Measurements from ENCODE around the gene YWHAG. TPM values are rescaled to one million over a fixed set of nuclear protein-coding genes. Genes with fewer than 3 reads are reported as not detected.
A peak's percentile ranks its signal among the peaks of the same experiment; 100 is the strongest.

The YWHAG gene
- total and polyA plus RNA-seq, 9 of the 15 experiments (the other 6 are each of a cell fraction or from before 2014, with no cell fraction given) = 30.4 to 246 (median 94.5) TPM

DNA sequence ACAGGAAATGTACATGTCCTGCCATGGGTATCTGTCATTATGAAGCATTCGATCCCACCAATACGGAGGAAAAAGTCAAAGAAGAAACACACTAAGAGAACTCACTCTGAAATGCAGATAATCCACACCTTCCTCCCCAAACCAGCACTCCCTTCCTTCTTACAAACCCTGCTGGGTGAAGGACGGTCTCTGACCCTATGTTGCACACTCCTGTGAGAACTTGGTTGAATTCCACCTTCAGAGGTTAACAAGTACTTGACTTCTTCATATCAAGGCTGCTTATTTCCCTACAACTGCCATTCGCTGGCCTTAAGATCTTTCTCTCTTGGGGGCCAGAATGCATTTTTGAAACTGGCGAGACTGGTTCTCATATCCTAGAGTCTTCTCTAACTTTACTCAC, 16.6 kb downstream of the YWHAG start:
- Histone ChIP-seq H3K4me1 (replicated peaks in 1 of 2; ENCODE audit: control insufficient read depth in 2 of 2, insufficient read depth in 2 of 2, low read length in 2 of 2) (peaks cover 10 to 24% of the 10 kb centered on the region in 2 experiments; a peak in 4 of 5 replicates), H3K36me3 (ENCODE audit: control insufficient read depth, insufficient read depth, low read length) (peaks cover 91% of the 10 kb centered on the region), H4K20me1 (replicated peaks; ENCODE audit: control insufficient read depth, insufficient read depth, low read length) (peaks cover 27% of the 10 kb centered on the region), H3K9me1 (ENCODE audit: control insufficient read depth, insufficient read depth, low read length) (no peaks in the 10 kb centered on the region), H3K27ac (ENCODE audit: extremely low read depth, low read depth, low read length) (peak overlapping the region; percentile 4; the same call in 2 of the 3 replicates), H2AFZ (ENCODE audit: low read depth, low read length) (no peak overlapping the region), H3K9me3 (replicated peaks; ENCODE audit: control insufficient read depth, insufficient read depth, low read depth, low read length) (no peaks in the 10 kb centered on the region), H3K4me3 (no peak overlapping the region), H3K4me2 (ENCODE audit: insufficient read depth, low read length) (no peak overlapping the region), H3K9ac (ENCODE audit: insufficient read depth in 1 of 2, low read depth in 2 of 2, low read length in 2 of 2) (no peak overlapping the region), H3K79me2 (ENCODE audit: control insufficient read depth, insufficient read depth, low read length) (peaks cover 100% of the 10 kb centered on the region), H3K27me3 (ENCODE audit: control insufficient read depth in 2 of 2, insufficient read depth in 2 of 2, low read length in 2 of 2) (no peaks in the 10 kb centered on the region)
- intact Hi-C loops (cut with micrococcal nuclease) (no loop called here), in situ Hi-C loops (cut with MboI) (no loop called here)
- ATAC-seq (peak; percentile 27), FAIRE-seq (peak; percentile 40), DNase-seq (ENCODE audit: extremely low read depth in 1 of 4, low spot score in 3 of 4) (no peak)
- POLR2A ChIA-PET = interaction anchor here (0.6 to 2.8 kb wide), 6 partner anchors 8 to 108 kb away, joined by 3 to 13 read pairs (median 10); no protein-coding TSS in a partner anchor
- CTCF ChIA-PET (ENCODE audit: low intra/inter-chr PET ratio) = no interaction called here
- TF ChIP-seq POLR2B (IDR thresholded peaks at IDR 0.05; ENCODE audit: low read depth, partially characterized antibody) = peak; percentile 29
- no peak for TF ChIP-seq BCOR (IDR thresholded peaks at IDR 0.05)
- TF ChIP-seq PML (IDR thresholded peaks at IDR 0.05; ENCODE audit: low read length) = peak; percentile 36; the same call in 1 of the 2 replicates
- no peak for TF ChIP-seq KAT7 (CRISPR knock-in tag; IDR thresholded peaks at IDR 0.05; ENCODE audit: borderline replicate concordance)
- WGBS (ENCODE audit: insufficient coverage, low coverage, missing lambda C conversion rate) = 71% methylated on average over 5 of the region's 5 CpGs
- TSS peak; percentile 5 for BruUV-seq (replicated peaks)

DNA sequence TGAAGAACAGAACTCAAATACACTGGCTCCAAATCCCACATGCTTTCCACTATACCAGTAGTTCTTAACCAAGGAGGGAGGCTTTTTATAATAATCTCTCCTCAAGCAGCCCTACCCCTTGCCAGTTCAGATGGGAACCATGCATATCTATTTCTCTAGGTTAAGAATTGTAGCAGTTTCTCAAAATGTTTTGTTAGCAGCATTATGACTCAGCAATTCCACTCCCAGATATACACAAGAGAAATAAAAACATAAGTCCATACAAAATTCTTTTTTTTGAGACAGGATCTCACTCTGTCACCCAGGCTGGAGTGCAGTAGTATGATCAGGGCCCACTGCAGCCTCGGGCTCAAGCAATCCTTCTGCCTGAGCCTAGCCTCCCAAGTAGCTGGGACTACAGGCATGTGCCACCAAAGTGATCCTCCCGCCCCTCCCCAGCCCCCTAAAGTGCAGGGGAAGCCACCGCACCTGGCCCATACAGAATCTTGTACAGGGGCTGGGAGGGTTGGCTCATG, 18.1 kb downstream of the YWHAG start:
- ATAC-seq (peak; percentile 47), FAIRE-seq (peak; percentile 37), DNase-seq (ENCODE audit: extremely low read depth in 1 of 4, low spot score in 3 of 4) (peak in 1 of 4 experiments; percentile 44)
- 56% methylated on average over 3 of the region's 3 CpGs for WGBS (ENCODE audit: insufficient coverage, low coverage, missing lambda C conversion rate)
- in situ Hi-C loops (cut with MboI) = no loop called here
- CTCF ChIA-PET (ENCODE audit: low intra/inter-chr PET ratio) = no interaction called here
- H3K4me3 ChIP-seq = no peak overlapping the region
- H3K27me3 ChIP-seq (ENCODE audit: control insufficient read depth in 2 of 2, insufficient read depth in 2 of 2, low read length in 2 of 2) = no peaks in the 10 kb centered on the region
- H3K4me2 ChIP-seq (ENCODE audit: insufficient read depth, low read length) = peak overlapping the region; percentile 30; the same call in 1 of the 2 replicates
- POLR2A ChIA-PET = interaction anchor here (0.6 to 1.6 kb wide), 2 partner anchors 13 to 23 kb away, joined by 3 to 11 read pairs; no protein-coding TSS in a partner anchor
- BruUV-seq (replicated peaks) = no TSS peak
- H3K79me2 ChIP-seq (ENCODE audit: control insufficient read depth, insufficient read depth, low read length) = peaks cover 99% of the 10 kb centered on the region
- no peaks in the 10 kb centered on the region for H3K9me3 ChIP-seq (replicated peaks; ENCODE audit: control insufficient read depth, insufficient read depth, low read depth, low read length)
- H4K20me1 ChIP-seq (replicated peaks; ENCODE audit: control insufficient read depth, insufficient read depth, low read length) = peaks cover 39% of the 10 kb centered on the region
- intact Hi-C loops (cut with micrococcal nuclease) = no loop called here
- peak overlapping the region; percentile 78 for H3K27ac ChIP-seq (ENCODE audit: extremely low read depth, low read depth, low read length)
- peaks cover 89% of the 10 kb centered on the region for H3K36me3 ChIP-seq (ENCODE audit: control insufficient read depth, insufficient read depth, low read length)
- H3K9ac ChIP-seq (ENCODE audit: insufficient read depth in 1 of 2, low read depth in 2 of 2, low read length in 2 of 2) = peak overlapping the region; percentile 42 to 47; a peak in 3 of 4 replicates
- H3K9me1 ChIP-seq (ENCODE audit: control insufficient read depth, insufficient read depth, low read length) = no peaks in the 10 kb centered on the region
- H3K4me1 ChIP-seq (replicated peaks in 1 of 2; ENCODE audit: control insufficient read depth in 2 of 2, insufficient read depth in 2 of 2, low read length in 2 of 2) = peaks cover 19 to 33% of the 10 kb centered on the region in 2 experiments; a peak in 4 of 5 replicates
- no peak overlapping the region for H2AFZ ChIP-seq (ENCODE audit: low read depth, low read length)
- TF ChIP-seq TARDBP (IDR thresholded peaks at IDR 0.05) (no peak), HDAC3 (IDR thresholded peaks at IDR 0.05; ENCODE audit: borderline replicate concordance, partially characterized antibody) (no peak), SMARCE1 (IDR thresholded peaks at IDR 0.05) (0 out of 2 replicates have a peak, but pooled peaks have one; percentile 40), ETV5 (CRISPR knock-in tag; IDR thresholded peaks at IDR 0.05; ENCODE audit: low read depth) (no peak), DPF2 (IDR thresholded peaks at IDR 0.05) (peak; percentile 30; the same call in 1 of the 2 replicates), TEAD1 (CRISPR knock-in tag; IDR thresholded peaks at IDR 0.05) (0 out of 4 replicates have a peak, but pooled peaks of 1 of the 2 experiments have one; percentile 10), ZFX (CRISPR knock-in tag; IDR thresholded peaks at IDR 0.05) (peak; percentile 16; the same call in 1 of the 2 replicates)
- TF ChIP-seq, protein P1, sequence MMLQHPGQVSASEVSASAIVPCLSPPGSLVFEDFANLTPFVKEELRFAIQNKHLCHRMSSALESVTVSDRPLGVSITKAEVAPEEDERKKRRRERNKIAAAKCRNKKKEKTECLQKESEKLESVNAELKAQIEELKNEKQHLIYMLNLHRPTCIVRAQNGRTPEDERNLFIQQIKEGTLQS (IDR thresholded peaks at IDR 0.05) = peak; percentile 29; the same call in 1 of the 2 replicates
- TF ChIP-seq, protein P1 (CRISPR knock-in tag; conservative IDR thresholded peaks at IDR 0.05) = no peak
- TF ChIP-seq, protein P2, sequence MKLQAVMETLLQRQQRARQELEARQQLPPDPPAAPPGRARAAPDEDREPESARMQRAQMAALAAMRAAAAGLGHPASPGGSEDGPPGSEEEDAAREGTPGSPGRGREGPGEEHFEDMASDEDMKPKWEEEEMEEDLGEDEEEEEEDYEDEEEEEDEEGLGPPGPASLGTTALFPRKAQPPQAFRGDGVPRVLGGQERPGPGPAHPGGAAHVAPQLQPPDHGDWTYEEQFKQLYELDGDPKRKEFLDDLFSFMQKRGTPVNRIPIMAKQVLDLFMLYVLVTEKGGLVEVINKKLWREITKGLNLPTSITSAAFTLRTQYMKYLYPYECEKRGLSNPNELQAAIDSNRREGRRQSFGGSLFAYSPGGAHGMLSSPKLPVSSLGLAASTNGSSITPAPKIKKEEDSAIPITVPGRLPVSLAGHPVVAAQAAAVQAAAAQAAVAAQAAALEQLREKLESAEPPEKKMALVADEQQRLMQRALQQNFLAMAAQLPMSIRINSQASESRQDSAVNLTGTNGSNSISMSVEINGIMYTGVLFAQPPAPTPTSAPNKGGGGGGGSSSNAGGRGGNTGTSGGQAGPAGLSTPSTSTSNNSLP (IDR thresholded peaks at IDR 0.05; ENCODE audit: borderline replicate concordance, low read depth, low read length) = 0 out of 2 replicates have a peak, but pooled peaks have one; percentile 31
